ENCODE results near the gene SERINC5.

- TF ChIP-seq CTCF (conservative IDR thresholded peaks at IDR 0.05 in 1 of 2, IDR thresholded peaks at IDR 0.05 in 1 of 2; ENCODE audit: extremely low read depth in 1 of 2, insufficient read depth in 1 of 2, low read depth in 1 of 2, low read length in 2 of 2) = no peak
- no peak for TF ChIP-seq EZH2 (IDR thresholded peaks at IDR 0.05; ENCODE audit: borderline replicate concordance, low read length)
Observed at GRCh38 chr5:80227979-80228596, 27.8 kb downstream of the SERINC5 start.
